HepG2 (cell line): ENCODE measurements around the gene ARHGAP9. TPM values are rescaled to one million over a fixed set of nuclear protein-coding genes. Genes with fewer than 3 reads are reported as not detected.

Experiments used
- AGO2 ChIP-seq: fragments of 200-400 bp; formaldehyde crosslinking; optimal IDR thresholded peaks from 2 replicates; pipeline ENCODE3; 2017; ENCODE audit warnings: mild to moderate bottlenecking, low read depth, low read length, moderate library complexity
- ATF7 ChIP-seq, 2 experiments: fragments of 450-650 bp in 1 of 2; sonication (generic) in 1 of 2; formaldehyde crosslinking in 1 of 2; IDR thresholded peaks; 2 replicates each; pipeline versions ENCODE4 v1.4.0 to v1.6.1; 2016 to 2020; ENCODE audit warnings: antibody characterized with exemption in 1 of 2, mild to moderate bottlenecking in 1 of 2, missing genetic modification reagents in 1 of 2
- DNMT3B ChIP-seq: conservative IDR thresholded peaks from 2 replicates; pipeline ENCODE4 v1.6.1; 2016; ENCODE audit warnings: missing biosample characterization, control low read depth
- ELF3 ChIP-seq: IDR thresholded peaks from 2 replicates; pipeline ENCODE4 v1.6.1; 2016; ENCODE audit warnings: missing genetic modification reagents, missing compliant biosample characterization
- FOXJ3 ChIP-seq: sonication (generic); formaldehyde crosslinking; IDR thresholded peaks from 2 replicates; pipeline ENCODE4 v1.4.0; 2020; ENCODE audit warnings: missing genetic modification reagents, mild to moderate bottlenecking, borderline replicate concordance
- HIVEP1 ChIP-seq: sonication (generic); formaldehyde crosslinking; IDR thresholded peaks from 2 replicates; pipeline ENCODE4 v1.4.0; 2020; ENCODE audit warnings: mild to moderate bottlenecking, missing genetic modification reagents
- KDM2A ChIP-seq: sonication (generic); formaldehyde crosslinking; IDR thresholded peaks from 2 replicates; pipeline ENCODE4 v1.4.0; 2020; ENCODE audit warnings: low read depth, missing genetic modification reagents, borderline replicate concordance
- KDM3A ChIP-seq: IDR thresholded peaks from 2 replicates; pipeline ENCODE4 v1.6.1; 2018; ENCODE audit warnings: low read depth, missing compliant biosample characterization
- KLF11 ChIP-seq: IDR thresholded peaks from 2 replicates; pipeline ENCODE4 v1.6.1; 2016; ENCODE audit warnings: missing compliant biosample characterization
- KLF9 ChIP-seq: IDR thresholded peaks from 2 replicates; pipeline ENCODE4 v1.6.1; 2016; ENCODE audit warnings: low read depth
- LCORL ChIP-seq, 2 experiments: fragments of 450-650 bp in 1 of 2; sonication (generic) in 1 of 2; formaldehyde crosslinking in 1 of 2; IDR thresholded peaks; 2 replicates each; pipeline versions ENCODE4 v1.5.0 to v1.6.1; 2017 to 2020; ENCODE audit warnings: antibody characterized with exemption in 1 of 2, missing genetic modification reagents in 1 of 2
- MTA1 ChIP-seq: sonication (generic); formaldehyde crosslinking; IDR thresholded peaks from 2 replicates; pipeline ENCODE4 v1.4.0; 2020; ENCODE audit warnings: missing genetic modification reagents, mild to moderate bottlenecking, borderline replicate concordance
- MXD4 ChIP-seq: IDR thresholded peaks from 2 replicates; pipeline ENCODE4 v1.6.1; 2016; ENCODE audit warnings: mild to moderate bottlenecking, missing biosample characterization, missing genetic modification reagents
- PHF20 ChIP-seq: sonication (generic); formaldehyde crosslinking; IDR thresholded peaks from 2 replicates; pipeline ENCODE4 v1.5.0; 2020; ENCODE audit warnings: mild to moderate bottlenecking, missing genetic modification reagents
- POLR2G ChIP-seq: fragments of 200-400 bp; formaldehyde crosslinking; IDR thresholded peaks from 2 replicates; pipeline ENCODE4 v1.6.1; 2018; ENCODE audit warnings: mild to moderate bottlenecking, low read depth, low read length, moderate library complexity
- SP140L ChIP-seq: sonication (generic); formaldehyde crosslinking; IDR thresholded peaks from 2 replicates; pipeline ENCODE4 v1.4.0; 2020; ENCODE audit warnings: missing genetic modification reagents, borderline replicate concordance
- ZBTB3 ChIP-seq: sonication (generic); formaldehyde crosslinking; IDR thresholded peaks from 2 replicates; pipeline ENCODE4 v1.4.0; 2020; ENCODE audit warnings: low read depth, mild to moderate bottlenecking, moderate library complexity, missing genetic modification reagents, borderline replicate concordance
- ZNF431 ChIP-seq: sonication (generic); formaldehyde crosslinking; IDR thresholded peaks from 2 replicates; pipeline ENCODE4 v1.9.0; 2022; ENCODE audit warnings: missing genetic modification reagents, low read depth, mild to moderate bottlenecking, borderline replicate concordance
- ZNF446 ChIP-seq: sonication (generic); formaldehyde crosslinking; IDR thresholded peaks from 2 replicates; pipeline ENCODE4 v1.5.0; 2020; ENCODE audit warnings: mild to moderate bottlenecking, missing genetic modification reagents
- ZNF83 ChIP-seq: sonication (generic); formaldehyde crosslinking; IDR thresholded peaks from 2 replicates; pipeline ENCODE4 v1.4.0; 2020; ENCODE audit warnings: missing genetic modification reagents, mild to moderate bottlenecking, borderline replicate concordance
- polyA plus RNA-seq, 8 experiments: library from polyadenylated mRNA; depleted of rRNA in 3 of 8; stranded (reverse) in 7 of 8; unstranded in 1 of 8; fragments of >200 nt; fragmentation: Illumina TruSeq in 4 of 8; extraction: Trizol in 4 of 8; gene quantifications; 2 replicates each; pipeline versions ENCODE4 v1.2.1 to v1.2.3, GENCODE V29; 2011 to 2016; ENCODE audit warnings: low read depth in 4 of 8, missing spikeins in 1 of 8, mixed read lengths in 1 of 8; ENCODE audit not compliant: insufficient read depth in 1 of 8
- total RNA-seq, 5 experiments: library from RNA; depleted of rRNA; stranded (reverse); fragments of >200 nt; fragmentation: Illumina TruSeq; extraction: Trizol; gene quantifications; 2 replicates each; pipeline ENCODE4 v1.2.3, GENCODE V29; 2016; ENCODE audit warnings: low read depth in 1 of 5
- TF ChIP-seq, protein P1 (sequence below): sonication (generic); formaldehyde crosslinking; IDR thresholded peaks from 2 replicates; pipeline ENCODE4 v1.8.0; 2022; ENCODE audit warnings: missing genetic modification reagents, mild to moderate bottlenecking, inconsistent platforms, borderline replicate concordance
- TF ChIP-seq, protein P2 (sequence below): sonication (generic); formaldehyde crosslinking; IDR thresholded peaks from 2 replicates; pipeline ENCODE4 v1.4.0; 2020; ENCODE audit warnings: missing genetic modification reagents, borderline replicate concordance
- TF ChIP-seq, protein P3 (sequence below): sonication (generic); formaldehyde crosslinking; IDR thresholded peaks from 2 replicates; pipeline ENCODE4 v1.4.0; 2020; ENCODE audit warnings: low read depth, mild to moderate bottlenecking, missing genetic modification reagents

The ARHGAP9 gene
- total and polyA plus RNA-seq, 2 of the 13 experiments (the other 11 are each of a cell fraction or from before 2014, with no cell fraction given), result 0.18 to 1.2 TPM

DNA sequence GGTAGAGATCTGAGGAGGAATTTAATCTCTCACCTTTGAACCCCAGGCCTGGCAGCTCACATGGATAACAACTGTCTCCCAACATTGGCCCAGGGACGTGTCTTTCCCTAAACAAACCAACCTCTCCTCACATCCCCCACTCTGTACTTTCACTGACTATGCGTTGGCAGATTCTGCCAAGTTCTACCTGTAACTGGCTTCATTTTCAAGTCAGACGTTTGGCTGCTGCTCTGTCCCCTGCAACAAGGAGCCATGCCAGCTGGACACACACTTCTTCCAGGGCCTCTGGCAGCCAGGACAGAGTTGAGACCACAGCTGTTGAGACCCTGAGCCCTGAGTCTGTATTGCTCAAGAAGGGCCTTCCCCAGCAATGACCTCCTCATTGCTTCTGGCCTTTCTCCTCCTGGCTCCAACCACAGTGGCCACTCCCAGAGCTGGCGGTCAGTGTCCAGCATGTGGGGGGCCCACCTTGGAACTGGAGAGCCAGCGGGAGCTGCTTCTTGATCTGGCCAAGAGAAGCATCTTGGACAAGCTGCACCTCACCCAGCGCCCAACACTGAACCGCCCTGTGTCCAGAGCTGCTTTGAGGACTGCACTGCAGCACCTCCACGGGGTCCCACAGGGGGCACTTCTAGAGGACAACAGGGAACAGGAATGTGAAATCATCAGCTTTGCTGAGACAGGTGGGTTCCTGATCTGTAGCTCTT lies 45.0 kb downstream of the ARHGAP9 start, which contains the start of gene INHBC (continued):
- TF ChIP-seq DNMT3B (CRISPR knock-in tag) (no peak), AGO2 (no peak), HIVEP1 (CRISPR knock-in tag) (0 out of 2 replicates have a peak, but pooled peaks have one; percentile 68), POLR2G (peak; percentile 71), ELF3 (CRISPR knock-in tag) (no peak), ZNF431 (CRISPR knock-in tag) (0 out of 2 replicates have a peak, but pooled peaks have one; percentile 24), ZBTB3 (0 out of 2 replicates have a peak, but pooled peaks have one; percentile 40), ZNF446 (CRISPR knock-in tag) (no peak), MTA1 (peak; percentile 79; the same call in 1 of the 2 replicates), KDM3A (CRISPR knock-in tag) (peak; percentile 16; the same call in 1 of the 2 replicates), PHF20 (CRISPR knock-in tag) (peak; percentile 53; the same call in 1 of the 2 replicates), SP140L (CRISPR knock-in tag) (no peak), LCORL (IDR thresholded peaks at IDR 0.05) (no peak), LCORL (CRISPR knock-in tag; IDR thresholded peaks at IDR 0.05) (peak; percentile 33; the same call in 1 of the 2 replicates), FOXJ3 (CRISPR knock-in tag) (no peak), KDM2A (CRISPR knock-in tag) (no peak), MXD4 (CRISPR knock-in tag) (no peak), ZNF83 (CRISPR knock-in tag) (peak; percentile 76; the same call in 1 of the 2 replicates), ATF7 (IDR thresholded peaks at IDR 0.05) (no peak), ATF7 (CRISPR knock-in tag; IDR thresholded peaks at IDR 0.05) (peak; percentile 70; the same call in 1 of the 2 replicates), KLF11 (no peak), KLF9 (CRISPR knock-in tag) (no peak)
- TF ChIP-seq, protein P1, sequence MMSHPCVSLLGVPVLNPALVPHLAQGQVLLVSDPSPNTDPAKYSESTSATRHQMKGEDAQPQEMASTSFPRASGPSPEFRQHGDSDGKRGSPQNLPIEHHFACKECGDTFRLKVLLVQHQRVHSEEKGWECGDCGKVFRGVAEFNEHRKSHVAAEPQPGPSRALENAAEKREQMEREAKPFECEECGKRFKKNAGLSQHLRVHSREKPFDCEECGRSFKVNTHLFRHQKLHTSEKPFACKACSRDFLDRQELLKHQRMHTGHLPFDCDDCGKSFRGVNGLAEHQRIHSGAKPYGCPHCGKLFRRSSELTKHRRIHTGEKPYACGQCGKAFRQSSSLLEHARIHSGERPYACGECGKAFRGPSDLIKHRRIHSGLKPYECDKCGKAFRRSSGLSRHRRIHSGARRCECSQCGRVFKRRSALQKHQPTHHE (CRISPR knock-in tag), result 0 out of 2 replicates have a peak, but pooled peaks have one; percentile 2
- TF ChIP-seq, protein P2, sequence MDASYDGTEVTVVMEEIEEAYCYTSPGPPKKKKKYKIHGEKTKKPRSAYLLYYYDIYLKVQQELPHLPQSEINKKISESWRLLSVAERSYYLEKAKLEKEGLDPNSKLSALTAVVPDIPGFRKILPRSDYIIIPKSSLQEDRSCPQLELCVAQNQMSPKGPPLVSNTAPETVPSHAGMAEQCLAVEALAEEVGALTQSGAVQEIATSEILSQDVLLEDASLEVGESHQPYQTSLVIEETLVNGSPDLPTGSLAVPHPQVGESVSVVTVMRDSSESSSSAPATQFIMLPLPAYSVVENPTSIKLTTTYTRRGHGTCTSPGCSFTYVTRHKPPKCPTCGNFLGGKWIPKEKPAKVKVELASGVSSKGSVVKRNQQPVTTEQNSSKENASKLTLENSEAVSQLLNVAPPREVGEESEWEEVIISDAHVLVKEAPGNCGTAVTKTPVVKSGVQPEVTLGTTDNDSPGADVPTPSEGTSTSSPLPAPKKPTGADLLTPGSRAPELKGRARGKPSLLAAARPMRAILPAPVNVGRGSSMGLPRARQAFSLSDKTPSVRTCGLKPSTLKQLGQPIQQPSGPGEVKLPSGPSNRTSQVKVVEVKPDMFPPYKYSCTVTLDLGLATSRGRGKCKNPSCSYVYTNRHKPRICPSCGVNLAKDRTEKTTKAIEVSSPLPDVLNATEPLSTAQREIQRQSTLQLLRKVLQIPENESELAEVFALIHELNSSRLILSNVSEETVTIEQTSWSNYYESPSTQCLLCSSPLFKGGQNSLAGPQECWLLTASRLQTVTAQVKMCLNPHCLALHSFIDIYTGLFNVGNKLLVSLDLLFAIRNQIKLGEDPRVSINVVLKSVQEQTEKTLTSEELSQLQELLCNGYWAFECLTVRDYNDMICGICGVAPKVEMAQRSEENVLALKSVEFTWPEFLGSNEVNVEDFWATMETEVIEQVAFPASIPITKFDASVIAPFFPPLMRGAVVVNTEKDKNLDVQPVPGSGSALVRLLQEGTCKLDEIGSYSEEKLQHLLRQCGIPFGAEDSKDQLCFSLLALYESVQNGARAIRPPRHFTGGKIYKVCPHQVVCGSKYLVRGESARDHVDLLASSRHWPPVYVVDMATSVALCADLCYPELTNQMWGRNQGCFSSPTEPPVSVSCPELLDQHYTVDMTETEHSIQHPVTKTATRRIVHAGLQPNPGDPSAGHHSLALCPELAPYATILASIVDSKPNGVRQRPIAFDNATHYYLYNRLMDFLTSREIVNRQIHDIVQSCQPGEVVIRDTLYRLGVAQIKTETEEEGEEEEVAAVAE (CRISPR knock-in tag), result no peak
- TF ChIP-seq, protein P3, sequence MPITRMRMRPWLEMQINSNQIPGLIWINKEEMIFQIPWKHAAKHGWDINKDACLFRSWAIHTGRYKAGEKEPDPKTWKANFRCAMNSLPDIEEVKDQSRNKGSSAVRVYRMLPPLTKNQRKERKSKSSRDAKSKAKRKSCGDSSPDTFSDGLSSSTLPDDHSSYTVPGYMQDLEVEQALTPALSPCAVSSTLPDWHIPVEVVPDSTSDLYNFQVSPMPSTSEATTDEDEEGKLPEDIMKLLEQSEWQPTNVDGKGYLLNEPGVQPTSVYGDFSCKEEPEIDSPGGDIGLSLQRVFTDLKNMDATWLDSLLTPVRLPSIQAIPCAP (CRISPR knock-in tag), result no peak
